GM12878 (cell line): ENCODE results near the gene NPHP1. TPM values are rescaled to one million over a fixed set of nuclear protein-coding genes. Genes with fewer than 3 reads are reported as not detected.

Experiments
- ATAC-seq: fragments of 200-7000 bp; cut with Tn5 transposase; 3 replicates; pipeline ENCODE4 v1.9.1; 2020; ENCODE audit warnings: mild to moderate bottlenecking, moderate library complexity
- BruUV-seq: library from RNA; stranded (reverse); fragments of 400-500 nt; replicated peaks from 2 replicates; lab custom pipeline; 2021; lab: Mats Ljungman, UMichigan
- CTCF ChIA-PET: fragments of 300-600 bp; sonication (Branson Sonifier 250); formaldehyde crosslinking; extraction: SDS; loops from one replicate; lab custom pipeline; 2021; ENCODE audit warnings: inconsistent platforms; lab: Yijun Ruan, JAX
- POLR2A ChIA-PET: fragments of 350-600 bp; formaldehyde crosslinking; extraction: SDS; loops from one replicate; lab custom pipeline; 2021; ENCODE audit warnings: inconsistent platforms; lab: Charles Lee
- RAD21 ChIA-PET: fragments of 300-600 bp; sonication (Branson Sonifier 250); formaldehyde crosslinking; loops from one replicate; lab custom pipeline; 2023; ENCODE audit warnings: antibody characterized with exemption; ENCODE audit not compliant: unreplicated experiment; lab: Charles Lee
- SMC1A ChIA-PET: fragments of 300-600 bp; sonication (Branson Sonifier 250); formaldehyde crosslinking; loops from one replicate; lab custom pipeline; 2023; ENCODE audit not compliant: unreplicated experiment, uncharacterized antibody; lab: Charles Lee
- DNase-seq: peaks from one replicate; pipeline ENCODE4 v3.0.0-alpha.2; 2011; ENCODE audit warnings: low read depth, low spot score
- FAIRE-seq: peaks from 3 replicates; lab custom pipeline; 2011; peaks lifted over from hg19 to GRCh38; lab: Jason Lieb, UNC
- H2AFZ ChIP-seq: 2 replicates; pipeline ENCODE4 v1.6.0; 2011; ENCODE audit warnings: low read depth, low read length, control low read depth; ENCODE audit not compliant: control insufficient read depth
- H3K27ac ChIP-seq: 2 replicates; pipeline ENCODE4 v1.5.1; 2011; ENCODE audit warnings: control low read depth; ENCODE audit not compliant: control insufficient read depth, insufficient read depth
- H3K27me3 ChIP-seq, 2 experiments: replicated peaks in 1 of 2; 2 replicates each; pipeline versions ENCODE4 v1.6.0 to v1.6.1; 2011; ENCODE audit warnings: low read length in 1 of 2; ENCODE audit not compliant: control insufficient read depth in 2 of 2, insufficient read depth in 2 of 2
- H3K36me3 ChIP-seq, 2 experiments: 2 replicates each; pipeline ENCODE4 v1.5.1; 2011; ENCODE audit warnings: low read length in 1 of 2; ENCODE audit not compliant: control insufficient read depth in 2 of 2, insufficient read depth in 2 of 2
- H3K4me1 ChIP-seq: 2 replicates; pipeline ENCODE4 v1.6.1; 2011; ENCODE audit warnings: mild to moderate bottlenecking, low read length, moderate library complexity, mixed read lengths; ENCODE audit not compliant: control insufficient read depth, insufficient read depth
- H3K4me2 ChIP-seq: 2 replicates; pipeline ENCODE4 v1.6.0; 2011; ENCODE audit warnings: control low read depth; ENCODE audit not compliant: control insufficient read depth, insufficient read depth
- H3K4me3 ChIP-seq: fragments of 200-600 bp; sonication (generic); 2 replicates; pipeline ENCODE4 v1.5.1; 2016
- H3K79me2 ChIP-seq: 2 replicates; pipeline ENCODE4 v1.6.0; 2011; ENCODE audit warnings: low read length; ENCODE audit not compliant: control insufficient read depth, insufficient read depth
- H3K9ac ChIP-seq: 2 replicates; pipeline ENCODE4 v1.8.0; 2011; ENCODE audit warnings: low read length, control low read depth, mixed read lengths; ENCODE audit not compliant: control insufficient read depth, insufficient read depth
- H3K9me3 ChIP-seq: replicated peaks from 3 replicates; pipeline ENCODE4 v1.5.1; 2011; ENCODE audit warnings: mild to moderate bottlenecking, low read length; ENCODE audit not compliant: control insufficient read depth, insufficient read depth
- H4K20me1 ChIP-seq: 2 replicates; pipeline ENCODE4 v1.6.0; 2011; ENCODE audit not compliant: control insufficient read depth, insufficient read depth
- GATAD2B ChIP-seq: fragments of 450-650 bp; conservative IDR thresholded peaks from 2 replicates; pipeline ENCODE4 v1.6.1; 2017; ENCODE audit warnings: low read depth, mild to moderate bottlenecking, moderate library complexity
- IRF5 ChIP-seq: fragments of 450-650 bp; IDR thresholded peaks from 2 replicates; pipeline ENCODE4 v1.6.1; 2017; ENCODE audit warnings: borderline replicate concordance
- MEF2B ChIP-seq: fragments of 450-650 bp; IDR thresholded peaks from 2 replicates; pipeline ENCODE4 v1.6.1; 2018; ENCODE audit warnings: mild to moderate bottlenecking, moderate library complexity; ENCODE audit not compliant: partially characterized antibody, poor library complexity, severe bottlenecking
- ZBTB4 ChIP-seq: fragments of 450-650 bp; formaldehyde crosslinking; IDR thresholded peaks from 2 replicates; pipeline ENCODE4 v1.4.0; 2022; ENCODE audit warnings: mild to moderate bottlenecking, moderate library complexity
- WGBS: methylation state at CpG from one replicate; pipeline ENCODE4 v1.1.6; 2016; ENCODE audit warnings: low lambda C conversion rate; ENCODE audit not compliant: insufficient replicate concordance, insufficient coverage; ENCODE audit errors: missing lambda C conversion rate; 5-methylcytosine and 5-hydroxymethylcytosine counted together
- in situ Hi-C: fragments of 300-500 bp; cut with MboI; formaldehyde crosslinking; loops from 9 replicates; pipeline ENCODE4 v1.14.3; 2018; ENCODE audit warnings: mixed read lengths
- intact Hi-C: fragments of 100-400 bp; cut with micrococcal nuclease; formaldehyde crosslinking; loops from one replicate; pipeline ENCODE4 v1.14.2; 2022; ENCODE audit not compliant: unreplicated experiment
- polyA plus RNA-seq, 11 experiments: library from polyadenylated mRNA; depleted of rRNA in 4 of 11; unstranded in 6 of 11; stranded (reverse) in 5 of 11; fragments of >200 nt; fragmentation: Nextera tagmentation in 4 of 11; fragmentation: Illumina TruSeq in 1 of 11; extraction: Ambion mirVana in 4 of 11; extraction: Trizol in 1 of 11; gene quantifications; 1 replicate in 1 of 11; 2 replicates in 10 of 11; pipeline versions ENCODE4 v1.2.1 to v1.2.3, GENCODE V29; 2011 to 2016; ENCODE audit warnings: inconsistent platforms in 2 of 11, missing spikeins in 2 of 11, low read depth in 1 of 11
- total RNA-seq, 4 experiments: library from RNA; depleted of rRNA in 3 of 4; stranded (reverse); fragments of >200 nt in 3 of 4; fragmentation: Illumina TruSeq in 1 of 4; extraction: Trizol in 1 of 4; gene quantifications; 2 replicates each; pipeline versions ENCODE4 v1.2.1 to v1.2.3, GENCODE V29; 2013 to 2021

Gene NPHP1
- total and polyA plus RNA-seq, 10 of the 15 experiments (the other 5 are each of a cell fraction or from before 2014, with no cell fraction given): 0.23 to 3.5 (median 1.2) TPM

GRCh38 chr2:110104025-110104771, 100.6 kb downstream of the NPHP1 start:
- Histone ChIP-seq H3K9me3 (no peaks in the 10 kb centered on the region), H3K36me3 (no peaks in the 10 kb centered on the region), H3K27me3 (peaks cover 2 to 6% of the 10 kb centered on the region in 2 experiments; a peak in 3 of 4 replicates), H3K27ac (no peak overlapping the region), H2AFZ (no peak overlapping the region), H3K79me2 (no peaks in the 10 kb centered on the region), H3K9ac (no peak overlapping the region), H4K20me1 (no peaks in the 10 kb centered on the region), H3K4me2 (no peak overlapping the region), H3K4me1 (no peaks in the 10 kb centered on the region), H3K4me3 (no peak overlapping the region)
- 44% methylated on average over 10 of the region's 10 CpGs for WGBS
- TF ChIP-seq GATAD2B: no peak
- no peak for TF ChIP-seq ZBTB4 (CRISPR knock-in tag)
- TF ChIP-seq MEF2B: no peak
- TF ChIP-seq IRF5: no peak
- BruUV-seq: no TSS peak
- FAIRE-seq (no peak), DNase-seq (no peak), ATAC-seq (no peak)
- POLR2A ChIA-PET: no interaction called here
- CTCF ChIA-PET: no interaction called here
- SMC1A ChIA-PET: no interaction called here
- in situ Hi-C loops: no loop called here
- intact Hi-C loops: no loop called here
- RAD21 ChIA-PET: no interaction called here
